Measurements from ENCODE around the gene PPP1R12B.
"Not testable (repeated sequence)": the region's sequence is repeated elsewhere in the genome, so short reads cannot be mapped to it uniquely, and the experiment has no call there.

PPP1R12B gene

GRCh38 chr1:202438393-202439174 is 90.1 kb downstream of the PPP1R12B start:
- no peak for DNase-seq (ENCODE audit: low read depth in 3 of 3, low spot score in 1 of 3)

- no peak for DNase-seq (ENCODE audit: low read depth in 3 of 3, low spot score in 1 of 3)
Measured at GRCh38 chr1:202439308-202439707, 90.8 kb downstream of the PPP1R12B start.

- not testable (repeated sequence) for DNase-seq (ENCODE audit: low read depth in 3 of 3, low spot score in 1 of 3)
Measured at GRCh38 chr1:202448140-202448539, 99.6 kb downstream of the PPP1R12B start.

- DNase-seq (ENCODE audit: low read depth in 3 of 3, low spot score in 1 of 3) = not testable (repeated sequence)
Measured at GRCh38 chr1:202451641-202452040, 103.1 kb downstream of the PPP1R12B start.

GRCh38 chr1:202452508-202452907 is 104.0 kb downstream of the PPP1R12B start:
- DNase-seq (ENCODE audit: low read depth in 3 of 3, low spot score in 1 of 3) = no peak

- DNase-seq (ENCODE audit: low read depth in 3 of 3, low spot score in 1 of 3) = not testable (repeated sequence)
Measured at GRCh38 chr1:202456372-202457169, 108.1 kb downstream of the PPP1R12B start.

- not testable (repeated sequence) for DNase-seq (ENCODE audit: low read depth in 3 of 3, low spot score in 1 of 3)
Measured at GRCh38 chr1:202458651-202459050, 110.2 kb downstream of the PPP1R12B start.

- DNase-seq (ENCODE audit: low read depth in 3 of 3, low spot score in 1 of 3) = not testable (repeated sequence)
Measured at GRCh38 chr1:202459470-202460142, 111.1 kb downstream of the PPP1R12B start.

- DNase-seq (ENCODE audit: low read depth in 3 of 3, low spot score in 1 of 3) = not testable (repeated sequence)
Measured at GRCh38 chr1:202460143-202460495, 111.6 kb downstream of the PPP1R12B start.

GRCh38 chr1:202462342-202463076 is 114.0 kb downstream of the PPP1R12B start:
- DNase-seq (ENCODE audit: low read depth in 3 of 3, low spot score in 1 of 3) = no peak

- DNase-seq (ENCODE audit: low read depth in 3 of 3, low spot score in 1 of 3) = not testable (repeated sequence)
Measured at GRCh38 chr1:202464153-202464742, 115.7 kb downstream of the PPP1R12B start.

GRCh38 chr1:202465644-202466270 is 117.3 kb downstream of the PPP1R12B start:
- DNase-seq (ENCODE audit: low read depth in 3 of 3, low spot score in 1 of 3) = not testable (repeated sequence)

GRCh38 chr1:202466339-202466738 is 117.8 kb downstream of the PPP1R12B start:
- not testable (repeated sequence) for DNase-seq (ENCODE audit: low read depth in 3 of 3, low spot score in 1 of 3)

GRCh38 chr1:202467381-202467780 is 118.9 kb downstream of the PPP1R12B start:
- DNase-seq (ENCODE audit: low read depth in 3 of 3, low spot score in 1 of 3) = not testable (repeated sequence)

GRCh38 chr1:202468695-202469094 is 120.2 kb downstream of the PPP1R12B start:
- DNase-seq (ENCODE audit: low read depth in 3 of 3, low spot score in 1 of 3) = not testable (repeated sequence)

- DNase-seq (ENCODE audit: low read depth in 3 of 3, low spot score in 1 of 3) = not testable (repeated sequence)
Measured at GRCh38 chr1:202469123-202469522, 120.6 kb downstream of the PPP1R12B start.

GRCh38 chr1:202471246-202471645 is 122.7 kb downstream of the PPP1R12B start:
- DNase-seq (ENCODE audit: low read depth in 3 of 3, low spot score in 1 of 3) = no peak

- DNase-seq (ENCODE audit: low read depth in 3 of 3, low spot score in 1 of 3) = not testable (repeated sequence)
Measured at GRCh38 chr1:202472347-202473124, 124.0 kb downstream of the PPP1R12B start.

Measured in stimulated activated CD4-positive, alpha-beta T cell treated with anti-CD3 and anti-CD28 coated beads, TNF-alpha, amount 100 ng/mL, for 1 hour (primary cell).